HL-60 (cell line): ENCODE data around the gene HSPH1.

Source experiments
- DNase-seq, 2 experiments: peaks; one replicate each; pipeline ENCODE4 v3.0.0-alpha.2; 2010 to 2020; ENCODE audit warnings: low read depth in 1 of 2, low spot score in 1 of 2
- H3K27ac ChIP-seq: fragments of 250-450 bp; sonication (Bioruptor Pico); replicated peaks from 2 replicates; pipeline ENCODE4 v1.5.1; 2020; ENCODE audit warnings: mild to moderate bottlenecking, moderate library complexity
- H3K27me3 ChIP-seq: fragments of 250-450 bp; sonication (Bioruptor Pico); 2 replicates; pipeline ENCODE4 v1.5.1; 2021; ENCODE audit warnings: mild to moderate bottlenecking, moderate library complexity; ENCODE audit not compliant: insufficient read depth, poor library complexity, severe bottlenecking
- H3K4me3 ChIP-seq: replicated peaks from 2 replicates; pipeline ENCODE4 v1.5.1; 2011; ENCODE audit warnings: mild to moderate bottlenecking, control low read depth, low read length; ENCODE audit not compliant: insufficient read depth
- GABPA ChIP-seq: IDR thresholded peaks from 2 replicates; pipeline ENCODE4 v1.6.1; 2012; ENCODE audit warnings: low read depth
- POLR2AphosphoS5 ChIP-seq: IDR thresholded peaks from 2 replicates; pipeline ENCODE4 v1.6.1; 2012; ENCODE audit warnings: low read depth
- REST ChIP-seq: IDR thresholded peaks from 2 replicates; pipeline ENCODE4 v1.6.1; 2012; ENCODE audit warnings: low read depth; ENCODE audit not compliant: insufficient replicate concordance
- SPI1 ChIP-seq: IDR thresholded peaks from 2 replicates; pipeline ENCODE4 v1.6.1; 2012; ENCODE audit warnings: low read depth, mild to moderate bottlenecking, borderline replicate concordance
- TF ChIP-seq, protein P1 (sequence below): IDR thresholded peaks from one replicate; pipeline ENCODE4 v1.5.1; 2011; ENCODE audit warnings: low read length, control low read depth, inconsistent platforms; ENCODE audit not compliant: insufficient read depth

The HSPH1 gene

DNA sequence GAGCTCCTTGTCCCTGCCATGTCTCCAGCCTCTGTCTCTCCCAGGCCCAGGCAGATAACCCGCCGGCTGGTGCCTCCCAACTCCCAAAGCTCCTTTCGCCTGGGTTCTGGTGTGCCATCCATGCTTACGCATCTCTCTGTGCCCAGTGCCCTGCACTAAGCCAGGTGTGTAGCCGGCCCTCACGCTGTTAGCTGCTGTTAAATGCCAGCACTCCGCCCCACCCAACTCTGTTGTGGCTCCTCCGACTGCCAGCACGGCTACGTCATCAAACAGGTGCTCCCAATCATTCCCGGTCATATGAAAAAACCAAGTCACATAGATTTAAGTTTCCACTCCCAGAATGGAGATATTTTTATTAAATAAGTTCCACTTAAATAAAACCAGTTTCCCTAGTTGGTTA lies 7.0 kb upstream of the HSPH1 start:
- Histone ChIP-seq H3K27ac (no peak overlapping the region), H3K4me3 (no peak overlapping the region), H3K27me3 (no peaks in the 10 kb centered on the region)
- DNase-seq, result no peak
- TF ChIP-seq POLR2AphosphoS5 (no peak), GABPA (no peak), REST (no peak), SPI1 (no peak)
- TF ChIP-seq, protein P1, sequence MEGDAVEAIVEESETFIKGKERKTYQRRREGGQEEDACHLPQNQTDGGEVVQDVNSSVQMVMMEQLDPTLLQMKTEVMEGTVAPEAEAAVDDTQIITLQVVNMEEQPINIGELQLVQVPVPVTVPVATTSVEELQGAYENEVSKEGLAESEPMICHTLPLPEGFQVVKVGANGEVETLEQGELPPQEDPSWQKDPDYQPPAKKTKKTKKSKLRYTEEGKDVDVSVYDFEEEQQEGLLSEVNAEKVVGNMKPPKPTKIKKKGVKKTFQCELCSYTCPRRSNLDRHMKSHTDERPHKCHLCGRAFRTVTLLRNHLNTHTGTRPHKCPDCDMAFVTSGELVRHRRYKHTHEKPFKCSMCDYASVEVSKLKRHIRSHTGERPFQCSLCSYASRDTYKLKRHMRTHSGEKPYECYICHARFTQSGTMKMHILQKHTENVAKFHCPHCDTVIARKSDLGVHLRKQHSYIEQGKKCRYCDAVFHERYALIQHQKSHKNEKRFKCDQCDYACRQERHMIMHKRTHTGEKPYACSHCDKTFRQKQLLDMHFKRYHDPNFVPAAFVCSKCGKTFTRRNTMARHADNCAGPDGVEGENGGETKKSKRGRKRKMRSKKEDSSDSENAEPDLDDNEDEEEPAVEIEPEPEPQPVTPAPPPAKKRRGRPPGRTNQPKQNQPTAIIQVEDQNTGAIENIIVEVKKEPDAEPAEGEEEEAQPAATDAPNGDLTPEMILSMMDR, result no peak

- no peak for DNase-seq
- Histone ChIP-seq H3K4me3 (no peak overlapping the region), H3K27me3 (no peaks in the 10 kb centered on the region), H3K27ac (no peak overlapping the region)
- TF ChIP-seq GABPA (no peak), SPI1 (no peak), REST (no peak), POLR2AphosphoS5 (no peak)
- TF ChIP-seq, protein P1, result no peak
Observed at GRCh38 chr13:31168166-31168565, 6.5 kb upstream of the HSPH1 start.

GRCh38 chr13:31167490-31167889 lies 5.8 kb upstream of the HSPH1 start:
- H3K27me3 ChIP-seq, result no peaks in the 10 kb centered on the region
- H3K4me3 ChIP-seq, result no peak overlapping the region
- DNase-seq, result no peak
- H3K27ac ChIP-seq, result no peak overlapping the region
- TF ChIP-seq, protein P1, result no peak
- TF ChIP-seq GABPA (no peak), REST (no peak), POLR2AphosphoS5 (no peak), SPI1 (no peak)
